Measurements from ENCODE around the gene SLC9A3. TPM values are rescaled to one million over a fixed set of nuclear protein-coding genes. Genes with fewer than 3 reads are reported as not detected.

Gene SLC9A3
- total RNA-seq, 2 experiments from 2014 or later, result 2.1 to 2.4 TPM

DNA sequence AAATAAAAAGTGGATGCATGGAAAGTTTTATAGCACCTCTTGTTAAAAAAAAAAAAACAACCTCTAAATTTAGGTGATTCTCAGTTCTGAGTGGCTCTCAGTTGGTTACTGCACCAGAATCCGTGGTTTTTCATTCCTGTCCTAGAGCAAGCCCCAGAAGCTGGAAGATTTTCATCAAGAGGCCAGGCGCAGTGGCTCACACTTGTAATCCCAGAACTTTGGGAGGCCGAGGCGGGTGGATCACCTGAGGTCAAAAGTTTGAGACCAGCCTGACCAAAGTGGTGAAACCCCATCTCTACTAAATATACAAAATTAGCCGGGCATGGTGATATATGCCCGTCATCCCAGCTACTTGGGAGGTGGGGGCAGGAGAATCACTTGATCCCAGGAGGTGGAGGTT is 27.2 kb upstream of the SLC9A3 start:
- ChIA-PET CTCF (no interaction called here), POLR2A (no interaction called here)
- H3K27me3 Mint-ChIP-seq, result peaks cover 20% of the 10 kb centered on the region
- no peaks in the 10 kb centered on the region for H3K4me1 Mint-ChIP-seq
- H3K9me3 Mint-ChIP-seq (ENCODE audit: low read depth), result no peaks in the 10 kb centered on the region
- no peak overlapping the region for H3K27ac Mint-ChIP-seq
- ATAC-seq (no peak), DNase-seq (no peak)
- intact Hi-C loops (cut with DNase I, micrococcal nuclease), result no loop called here
- no peak overlapping the region for H3K4me3 Mint-ChIP-seq
- H3K36me3 Mint-ChIP-seq (ENCODE audit: low read depth), result no peaks in the 10 kb centered on the region

- Mint-ChIP-seq H3K4me1 (peaks cover 2% of the 10 kb centered on the region), H3K27ac (no peak overlapping the region), H3K4me3 (no peak overlapping the region), H3K36me3 (ENCODE audit: low read depth) (no peaks in the 10 kb centered on the region), H3K9me3 (ENCODE audit: low read depth) (no peaks in the 10 kb centered on the region), H3K27me3 (peaks cover 20% of the 10 kb centered on the region)
- intact Hi-C loops (cut with DNase I, micrococcal nuclease), result no loop called here
- ATAC-seq (no peak), DNase-seq (no peak)
- POLR2A ChIA-PET, result no interaction called here
- CTCF ChIA-PET, result no interaction called here
Observed at GRCh38 chr5:549229-549628, 25.0 kb upstream of the SLC9A3 start.

DNA sequence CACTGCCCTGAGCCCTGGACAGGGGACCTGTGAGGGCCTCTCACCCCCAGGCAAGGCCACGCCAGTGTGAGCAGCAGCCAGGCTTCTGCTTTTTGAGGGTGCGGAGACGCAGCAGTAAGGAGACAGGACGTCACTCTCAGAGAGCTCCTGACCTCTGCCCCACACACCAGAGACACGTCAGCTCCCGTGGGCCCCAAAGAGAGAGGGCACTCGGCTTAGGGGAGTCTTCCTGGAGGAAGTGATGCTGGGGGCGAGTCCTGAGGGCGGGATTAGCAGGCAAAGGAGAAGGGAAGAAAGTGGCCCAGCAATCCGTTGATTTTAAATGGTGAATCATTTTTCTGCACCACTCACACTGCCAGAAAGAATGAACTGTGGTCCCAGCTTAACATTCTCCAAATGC is 24.0 kb upstream of the SLC9A3 start:
- no peak for ATAC-seq
- H3K9me3 Mint-ChIP-seq (ENCODE audit: low read depth), result no peaks in the 10 kb centered on the region

DNA sequence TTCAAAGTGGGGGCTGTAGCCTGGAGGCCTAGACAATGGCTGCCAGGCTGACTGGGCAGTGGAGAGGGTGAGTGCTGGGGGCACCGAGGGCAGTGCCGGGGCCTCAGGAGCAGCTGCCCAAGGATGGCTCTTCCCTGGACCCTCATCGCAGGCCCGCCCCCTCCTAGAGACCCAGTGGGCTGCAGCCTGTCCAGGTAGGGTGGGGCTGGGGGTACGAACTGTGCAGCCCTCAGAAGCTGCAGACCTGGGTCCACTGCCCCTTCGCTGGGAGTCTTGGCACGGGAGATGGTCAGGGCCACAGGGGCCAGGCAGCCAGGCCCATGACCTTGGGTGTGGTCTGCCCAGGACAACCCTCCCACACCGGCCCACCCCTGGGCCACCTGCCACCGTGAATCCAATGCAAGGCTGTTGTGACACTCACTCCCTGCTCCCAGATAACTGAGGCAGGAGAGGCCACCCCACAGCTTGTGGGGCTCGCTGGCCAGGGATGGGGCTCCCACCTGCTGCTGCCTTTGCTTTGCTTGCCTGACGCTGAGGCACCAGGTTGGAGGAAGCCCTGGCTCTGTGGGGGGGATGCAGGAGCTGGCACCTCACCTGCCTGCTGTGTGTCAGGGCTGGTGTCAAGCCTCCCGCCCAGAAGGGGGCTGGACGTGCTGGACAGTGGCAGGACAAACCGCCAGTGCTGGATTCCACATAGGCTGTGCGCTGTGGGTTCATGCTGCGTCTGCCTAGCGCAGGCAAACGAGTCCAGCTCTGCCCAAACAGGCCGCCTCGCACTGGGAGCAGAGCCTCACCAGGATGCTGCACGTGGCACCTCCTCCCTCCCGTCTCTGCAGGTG is 23.1 kb upstream of the SLC9A3 start:
- POLR2A ChIA-PET, result no interaction called here
- DNase-seq (no peak), ATAC-seq (no peak)
- no peaks in the 10 kb centered on the region for H3K9me3 Mint-ChIP-seq (ENCODE audit: low read depth)
- no peak overlapping the region for H3K4me3 Mint-ChIP-seq
- intact Hi-C loops (cut with DNase I, micrococcal nuclease), result no loop called here
- CTCF ChIA-PET, result no interaction called here
- peaks cover 20% of the 10 kb centered on the region for H3K27me3 Mint-ChIP-seq
- peaks cover 13% of the 10 kb centered on the region for H3K4me1 Mint-ChIP-seq
- H3K36me3 Mint-ChIP-seq (ENCODE audit: low read depth), result no peaks in the 10 kb centered on the region
- no peak overlapping the region for H3K27ac Mint-ChIP-seq

More for the DNA sequence above, 24.0 kb upstream of the SLC9A3 start:
- intact Hi-C loops (cut with DNase I, micrococcal nuclease), result no loop called here
- CTCF ChIA-PET, result no interaction called here
- Mint-ChIP-seq H3K4me3 (no peak overlapping the region), H3K4me1 (peaks cover 11% of the 10 kb centered on the region), H3K27me3 (peaks cover 20% of the 10 kb centered on the region), H3K36me3 (ENCODE audit: low read depth) (no peaks in the 10 kb centered on the region), H3K27ac (no peak overlapping the region)
- POLR2A ChIA-PET, result no interaction called here
- DNase-seq, result peak; percentile 3

DNA sequence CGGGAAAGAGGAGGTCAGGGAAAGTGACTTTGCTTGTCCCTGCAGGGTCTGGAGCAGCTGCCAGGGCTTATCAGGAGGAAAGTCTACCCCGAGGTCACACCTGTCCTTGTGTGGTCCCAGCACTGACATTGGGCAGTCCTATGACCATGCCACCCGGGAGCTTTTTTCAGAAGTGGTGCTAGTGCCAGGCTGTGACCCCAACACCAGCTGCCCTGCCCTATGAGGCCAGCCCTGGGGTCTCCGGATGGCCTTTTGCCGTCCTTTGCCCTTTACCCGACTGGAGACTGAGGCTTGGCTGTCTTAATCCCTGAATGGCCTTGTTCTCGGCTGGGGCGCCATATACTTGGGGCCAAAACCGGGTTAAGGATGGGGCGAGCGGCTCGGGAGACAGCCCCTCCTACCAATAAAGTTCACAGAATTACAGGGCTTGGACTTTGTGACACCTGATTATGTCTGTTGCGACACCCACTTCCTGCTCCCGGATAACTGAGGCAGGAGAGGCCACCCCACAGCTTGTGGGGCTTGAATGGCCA is 22.2 kb upstream of the SLC9A3 start:
- DNase-seq, result no peak
- ChIA-PET CTCF (no interaction called here), POLR2A (no interaction called here)
- no peaks in the 10 kb centered on the region for H3K9me3 Mint-ChIP-seq (ENCODE audit: low read depth)
- peaks cover 20% of the 10 kb centered on the region for H3K27me3 Mint-ChIP-seq
- no peak for ATAC-seq
- H3K36me3 Mint-ChIP-seq (ENCODE audit: low read depth), result no peaks in the 10 kb centered on the region
- H3K27ac Mint-ChIP-seq, result no peak overlapping the region
- no peak overlapping the region for H3K4me3 Mint-ChIP-seq
- H3K4me1 Mint-ChIP-seq, result peaks cover 13% of the 10 kb centered on the region
- intact Hi-C loops (cut with DNase I, micrococcal nuclease), result no loop called here

GRCh38 chr5:545641-546375 is 21.6 kb upstream of the SLC9A3 start:
- no peak for ATAC-seq
- Mint-ChIP-seq H3K4me1 (peaks cover 13% of the 10 kb centered on the region), H3K9me3 (ENCODE audit: low read depth) (no peaks in the 10 kb centered on the region), H3K27me3 (peaks cover 16% of the 10 kb centered on the region), H3K36me3 (ENCODE audit: low read depth) (no peaks in the 10 kb centered on the region), H3K27ac (no peak overlapping the region), H3K4me3 (no peak overlapping the region)
- intact Hi-C loops (cut with DNase I, micrococcal nuclease), result no loop called here
- POLR2A ChIA-PET, result no interaction called here
- CTCF ChIA-PET, result no interaction called here
- peak; percentile 3 for DNase-seq

- Mint-ChIP-seq H3K36me3 (ENCODE audit: low read depth) (no peaks in the 10 kb centered on the region), H3K27me3 (peaks cover 10% of the 10 kb centered on the region), H3K4me1 (peaks cover 13% of the 10 kb centered on the region), H3K27ac (no peak overlapping the region), H3K4me3 (no peak overlapping the region), H3K9me3 (ENCODE audit: low read depth) (no peaks in the 10 kb centered on the region)
- ChIA-PET POLR2A (no interaction called here), CTCF (interaction anchor here (0.5 to 0.7 kb wide), 2 partner anchors 13 to 614 kb away, joined by 3 read pairs; no protein-coding TSS in a partner anchor)
- ATAC-seq, result no peak
- intact Hi-C loops (cut with DNase I, micrococcal nuclease), result no loop called here
- DNase-seq, result peak; percentile 7
Observed at GRCh38 chr5:544675-545355, 20.6 kb upstream of the SLC9A3 start.

- H3K27ac Mint-ChIP-seq, result peak overlapping the region; percentile 51
- no peak overlapping the region for H3K4me3 Mint-ChIP-seq
- no peaks in the 10 kb centered on the region for H3K9me3 Mint-ChIP-seq (ENCODE audit: low read depth)
- intact Hi-C loops (cut with DNase I, micrococcal nuclease), result no loop called here
- CTCF ChIA-PET, result interaction anchor here (0.7 to 1.1 kb wide), 2 partner anchors 13 to 57 kb away, joined by 3 to 4 read pairs; no protein-coding TSS in a partner anchor
- ATAC-seq (peak; percentile 78), DNase-seq (peak; percentile 73)
- H3K36me3 Mint-ChIP-seq (ENCODE audit: low read depth), result no peaks in the 10 kb centered on the region
- POLR2A ChIA-PET, result no interaction called here
- H3K27me3 Mint-ChIP-seq, result peaks cover 6% of the 10 kb centered on the region
- peaks cover 13% of the 10 kb centered on the region for H3K4me1 Mint-ChIP-seq
Observed at GRCh38 chr5:543755-544674, 19.8 kb upstream of the SLC9A3 start.

DNA sequence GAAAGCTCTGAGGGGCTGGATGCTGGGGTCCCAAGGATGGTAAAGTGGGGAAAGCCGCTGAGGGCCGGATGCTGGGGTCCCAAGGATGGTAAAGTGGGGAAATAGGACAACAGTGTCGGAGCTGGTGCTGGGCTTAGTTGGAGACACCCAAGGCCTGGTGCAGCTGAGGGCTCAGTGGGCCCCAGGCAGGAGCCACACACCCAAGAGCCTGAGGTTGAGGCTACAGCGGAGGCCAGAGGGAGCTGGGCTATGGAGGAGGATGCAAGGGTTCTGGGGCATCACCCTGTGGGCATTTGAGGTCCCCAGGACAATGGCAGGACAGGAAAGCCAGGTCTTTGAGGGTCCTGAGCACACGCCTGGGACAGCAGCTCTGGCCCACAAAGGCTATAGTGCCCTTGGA is 19.1 kb upstream of the SLC9A3 start:
- Mint-ChIP-seq H3K36me3 (ENCODE audit: low read depth) (no peaks in the 10 kb centered on the region), H3K4me3 (peak overlapping the region; percentile 32), H3K9me3 (ENCODE audit: low read depth) (no peaks in the 10 kb centered on the region), H3K4me1 (peaks cover 13% of the 10 kb centered on the region), H3K27me3 (peaks cover 5% of the 10 kb centered on the region), H3K27ac (peak overlapping the region; percentile 60)
- ChIA-PET CTCF (interaction anchor here (1.1 kb wide), 1 partner anchor 57 kb away, joined by 4 read pairs; no protein-coding TSS in a partner anchor), POLR2A (no interaction called here)
- ATAC-seq, result no peak
- DNase-seq, result peak; percentile 25
- intact Hi-C loops (cut with DNase I, micrococcal nuclease), result no loop called here

DNA sequence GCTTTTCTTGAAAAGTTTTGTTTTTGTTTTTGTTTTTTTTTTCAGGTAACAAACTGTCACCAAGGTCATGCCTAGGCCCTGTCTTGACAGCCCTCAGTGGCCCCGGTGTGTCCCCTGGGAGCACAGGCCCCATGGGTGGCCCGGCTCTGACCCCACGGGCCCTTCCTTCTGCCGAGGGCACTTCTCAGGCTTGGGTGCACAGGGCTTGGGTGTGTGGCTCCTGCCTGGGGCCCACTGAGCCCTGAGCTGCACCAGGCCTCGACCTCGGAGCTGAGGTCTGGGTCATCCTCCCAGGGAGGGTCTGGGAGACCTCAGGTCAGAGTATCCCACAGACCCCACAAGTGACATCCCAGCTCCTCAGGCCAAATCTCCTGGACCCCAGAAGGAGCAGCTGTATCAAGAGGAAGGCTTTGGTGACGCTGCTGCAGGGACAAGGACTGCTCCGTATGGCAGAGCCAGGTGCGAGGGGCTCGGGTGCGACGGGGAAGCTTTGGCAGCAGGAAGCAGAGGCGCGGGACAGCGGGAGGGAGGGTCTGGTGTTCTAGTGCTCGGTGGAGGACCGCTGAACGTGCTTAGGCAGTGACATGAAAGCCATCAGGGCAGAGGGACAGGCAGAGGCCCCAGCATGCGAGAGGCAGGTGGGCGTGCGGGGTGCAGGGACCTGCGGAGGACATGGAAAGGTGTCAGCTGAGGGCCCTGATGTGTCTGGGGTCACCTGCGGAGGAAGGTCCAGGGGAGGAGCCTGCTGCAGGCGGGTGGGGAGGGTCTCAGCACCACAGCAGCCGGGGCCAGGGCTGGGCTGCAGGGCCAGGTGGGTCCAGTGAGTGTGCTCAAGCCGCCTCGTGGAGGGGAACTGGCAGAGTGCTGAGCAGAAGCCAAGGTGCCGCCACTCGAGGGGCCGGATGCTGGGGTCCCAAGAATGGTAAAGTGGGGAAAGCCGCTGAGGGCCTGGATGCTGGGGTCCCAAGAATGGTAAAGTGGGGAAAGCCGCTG is 18.4 kb upstream of the SLC9A3 start:
- H3K9me3 Mint-ChIP-seq (ENCODE audit: low read depth), result no peaks in the 10 kb centered on the region
- intact Hi-C loops (cut with DNase I, micrococcal nuclease), result no loop called here
- peak overlapping the region; percentile 6 for H3K27ac Mint-ChIP-seq

More for the DNA sequence above, 18.4 kb upstream of the SLC9A3 start:
- Mint-ChIP-seq H3K4me1 (peaks cover 13% of the 10 kb centered on the region), H3K27me3 (no peaks in the 10 kb centered on the region), H3K36me3 (ENCODE audit: low read depth) (no peaks in the 10 kb centered on the region), H3K4me3 (no peak overlapping the region)
- no peak for ATAC-seq
- POLR2A ChIA-PET, result no interaction called here
- DNase-seq, result peak; percentile 6
- CTCF ChIA-PET, result interaction anchor here (1.1 kb wide), 1 partner anchor 58 kb away, joined by 4 read pairs; no protein-coding TSS in a partner anchor
